Measurements from ENCODE around the gene GLTP.

- no peak for TF ChIP-seq SRSF4 (IDR thresholded peaks at IDR 0.05; ENCODE audit: low read depth, low read length, poor library complexity, severe bottlenecking)
- TF ChIP-seq ZNF747 (CRISPR knock-in tag; IDR thresholded peaks at IDR 0.05; ENCODE audit: borderline replicate concordance): no peak
- no peak for TF ChIP-seq TAF1 (CRISPR knock-in tag; IDR thresholded peaks at IDR 0.05)
- no peak for TF ChIP-seq RORA (CRISPR knock-in tag; IDR thresholded peaks at IDR 0.05)
- no peak for TF ChIP-seq ZNF235 (CRISPR knock-in tag; IDR thresholded peaks at IDR 0.05; ENCODE audit: borderline replicate concordance)
Observed at GRCh38 chr12:109873653-109874052, 6.7 kb downstream of the GLTP start.
